ENCODE results near the gene ZNF710. TPM values are rescaled to one million over a fixed set of nuclear protein-coding genes. Genes with fewer than 3 reads are reported as not detected.
A peak's percentile ranks its signal among the peaks of the same experiment; 100 is the strongest.
"Not testable (repeated sequence)": the region's sequence is repeated elsewhere in the genome, so short reads cannot be mapped to it uniquely, and the experiment has no call there.

ZNF710 gene, protein sequence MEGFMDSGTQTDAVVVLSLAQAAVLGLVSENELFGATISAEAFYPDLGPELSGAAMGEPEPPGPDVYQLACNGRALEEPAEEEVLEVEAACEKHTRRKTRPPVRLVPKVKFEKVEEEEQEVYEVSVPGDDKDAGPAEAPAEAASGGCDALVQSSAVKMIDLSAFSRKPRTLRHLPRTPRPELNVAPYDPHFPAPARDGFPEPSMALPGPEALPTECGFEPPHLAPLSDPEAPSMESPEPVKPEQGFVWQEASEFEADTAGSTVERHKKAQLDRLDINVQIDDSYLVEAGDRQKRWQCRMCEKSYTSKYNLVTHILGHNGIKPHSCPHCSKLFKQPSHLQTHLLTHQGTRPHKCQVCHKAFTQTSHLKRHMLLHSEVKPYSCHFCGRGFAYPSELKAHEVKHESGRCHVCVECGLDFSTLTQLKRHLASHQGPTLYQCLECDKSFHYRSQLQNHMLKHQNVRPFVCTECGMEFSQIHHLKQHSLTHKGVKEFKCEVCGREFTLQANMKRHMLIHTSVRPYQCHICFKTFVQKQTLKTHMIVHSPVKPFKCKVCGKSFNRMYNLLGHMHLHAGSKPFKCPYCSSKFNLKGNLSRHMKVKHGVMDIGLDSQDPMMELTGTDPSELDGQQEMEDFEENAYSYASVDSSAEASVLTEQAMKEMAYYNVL
- total RNA-seq, result 25.4 and 26.8 TPM in 2 replicates

DNA sequence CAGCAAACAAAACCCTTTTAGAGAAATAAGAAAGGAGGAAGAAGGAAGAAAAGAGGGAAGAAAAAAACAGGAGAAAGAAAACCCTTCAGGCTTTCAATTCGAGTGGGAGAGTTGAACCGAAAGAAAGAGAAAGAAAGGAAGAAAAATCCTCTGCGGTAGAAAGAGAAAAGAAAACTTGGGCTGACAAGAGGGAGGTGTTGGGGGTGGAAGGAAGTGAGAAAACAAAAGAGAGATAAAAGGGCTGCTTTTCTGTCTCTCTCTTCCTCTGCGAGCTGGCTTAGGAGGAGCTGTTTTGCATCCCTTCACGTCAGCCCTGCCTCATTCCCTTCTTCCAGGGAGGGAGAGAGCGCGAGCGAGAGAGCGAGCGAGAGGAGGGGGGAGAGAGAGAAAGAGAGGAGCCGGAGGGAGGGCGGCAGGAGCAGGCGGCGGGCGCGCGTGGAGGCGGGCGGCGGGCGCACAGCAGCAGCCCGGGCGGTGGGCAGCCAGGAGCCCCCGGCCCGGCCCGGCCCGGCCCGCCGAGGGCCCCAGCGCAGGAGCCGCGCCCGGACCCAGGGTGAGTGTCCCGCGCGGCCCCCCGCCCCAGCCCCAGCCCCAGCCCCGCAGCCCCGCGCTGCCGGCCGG lies at the start of gene ZNF710:
ZNF710 (plus strand) TSS at position 263 of the 621 bp plus-strand sequence. CDS start 65,814 bp downstream, outside the sequence.
- Histone ChIP-seq H3K36me3 (ENCODE audit: control insufficient read depth, insufficient read depth, low read length) (no peaks in the 10 kb centered on the region), H3K4me3 (ENCODE audit: low read depth, low read length) (peak within 1 kb of the TSS; percentile 56), H3K27me3 (ENCODE audit: control insufficient read depth, insufficient read depth, low read length) (no peaks in the 10 kb centered on the region)
- TF ChIP-seq CTCF (IDR thresholded peaks at IDR 0.05; ENCODE audit: insufficient read depth, low read length, poor library complexity, severe bottlenecking), result no peak
- no peak for DNase-seq (ENCODE audit: low read depth)

- no peaks in the 10 kb centered on the region for H3K36me3 ChIP-seq (ENCODE audit: control insufficient read depth, insufficient read depth, low read length)
- H3K27me3 ChIP-seq (ENCODE audit: control insufficient read depth, insufficient read depth, low read length), result no peaks in the 10 kb centered on the region
- no peak overlapping the region for H3K4me3 ChIP-seq (ENCODE audit: low read depth, low read length)
- TF ChIP-seq CTCF (IDR thresholded peaks at IDR 0.05; ENCODE audit: insufficient read depth, low read length, poor library complexity, severe bottlenecking), result no peak
- DNase-seq (ENCODE audit: low read depth), result no peak
Measured at GRCh38 chr15:89954541-89954940, 46.6 kb upstream of the ZNF710 start.

DNA sequence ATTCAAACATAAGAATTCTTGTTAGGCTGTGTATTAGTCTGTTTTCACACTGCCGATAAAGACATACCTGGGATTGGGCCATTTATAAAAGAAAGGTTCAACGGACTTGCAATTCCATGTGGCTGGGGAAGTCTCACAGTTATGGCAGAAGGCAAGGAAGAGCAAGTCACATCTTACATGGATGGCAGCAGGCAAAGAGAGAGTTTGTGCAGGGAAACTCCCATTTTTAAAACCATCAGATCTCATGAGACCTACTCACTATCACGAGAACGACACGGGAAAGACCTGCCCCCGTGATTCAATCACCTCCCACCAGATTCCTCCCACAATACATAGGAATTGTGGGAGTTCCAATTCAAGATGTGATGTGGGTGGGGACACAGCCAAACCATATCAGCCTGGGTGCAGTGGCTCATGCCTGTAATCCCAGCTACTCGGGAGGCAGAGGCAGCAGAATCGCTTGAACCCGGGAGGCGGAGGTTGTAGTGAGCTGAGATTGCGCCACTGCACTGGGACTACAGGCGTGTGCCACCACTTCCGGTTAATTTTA lies 45.6 kb upstream of the ZNF710 start:
- not testable (repeated sequence) for H3K4me3 ChIP-seq (ENCODE audit: low read depth, low read length); H3K36me3 ChIP-seq (ENCODE audit: control insufficient read depth, insufficient read depth, low read length); H3K27me3 ChIP-seq (ENCODE audit: control insufficient read depth, insufficient read depth, low read length); DNase-seq (ENCODE audit: low read depth)

DNA sequence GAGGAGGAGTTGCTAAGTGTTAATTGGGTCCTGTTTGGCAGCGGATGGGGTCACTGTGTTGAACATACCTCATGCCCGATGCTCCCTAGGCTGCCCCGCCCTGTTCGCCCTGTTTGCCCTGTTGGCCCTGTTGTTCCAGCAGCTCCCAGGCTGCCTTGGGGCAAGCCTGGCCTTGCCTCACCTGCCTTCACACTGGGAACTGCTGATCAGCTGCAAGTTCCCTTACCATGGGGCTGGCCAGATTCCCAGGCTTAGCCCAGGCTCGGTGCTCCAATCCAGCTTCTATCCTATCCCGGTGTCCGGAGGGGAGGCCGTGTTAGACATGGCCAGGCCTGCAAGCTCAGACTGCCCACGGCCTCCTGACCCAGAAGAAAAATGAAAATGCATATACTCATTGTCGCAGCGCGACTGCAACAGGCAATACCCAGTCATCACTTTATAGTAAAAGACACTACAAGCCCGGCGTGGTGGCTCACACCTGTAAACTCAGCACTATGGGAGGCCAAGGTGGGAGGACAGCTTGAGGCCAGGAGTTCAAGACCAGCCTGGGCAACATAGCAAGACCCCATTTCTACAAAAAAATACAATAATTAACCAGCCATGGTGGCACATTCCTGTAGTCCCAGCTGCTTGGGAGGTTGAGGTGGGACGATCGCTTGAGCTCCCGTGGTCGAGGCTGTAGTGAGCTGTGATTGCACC lies 42.9 kb upstream of the ZNF710 start:
- no peak overlapping the region for H3K4me3 ChIP-seq (ENCODE audit: low read depth, low read length)
- no peak for DNase-seq (ENCODE audit: low read depth)
- H3K36me3 ChIP-seq (ENCODE audit: control insufficient read depth, insufficient read depth, low read length), result no peaks in the 10 kb centered on the region
- no peak for TF ChIP-seq CTCF (IDR thresholded peaks at IDR 0.05; ENCODE audit: insufficient read depth, low read length, poor library complexity, severe bottlenecking)
- no peaks in the 10 kb centered on the region for H3K27me3 ChIP-seq (ENCODE audit: control insufficient read depth, insufficient read depth, low read length)

GRCh38 chr15:89963301-89964231 lies 37.6 kb upstream of the ZNF710 start:
- no peak for TF ChIP-seq CTCF (IDR thresholded peaks at IDR 0.05; ENCODE audit: insufficient read depth, low read length, poor library complexity, severe bottlenecking)
- Histone ChIP-seq H3K27me3 (ENCODE audit: control insufficient read depth, insufficient read depth, low read length) (no peaks in the 10 kb centered on the region), H3K36me3 (ENCODE audit: control insufficient read depth, insufficient read depth, low read length) (no peaks in the 10 kb centered on the region), H3K4me3 (ENCODE audit: low read depth, low read length) (no peak overlapping the region)
- no peak for DNase-seq (ENCODE audit: low read depth)
